ENCODE data around the gene NEMP2. TPM values are rescaled to one million over a fixed set of nuclear protein-coding genes. Genes with fewer than 3 reads are reported as not detected.

The NEMP2 gene
- total RNA-seq, 2 experiments from 2014 or later, result 14.5 to 15.7 TPM

DNA sequence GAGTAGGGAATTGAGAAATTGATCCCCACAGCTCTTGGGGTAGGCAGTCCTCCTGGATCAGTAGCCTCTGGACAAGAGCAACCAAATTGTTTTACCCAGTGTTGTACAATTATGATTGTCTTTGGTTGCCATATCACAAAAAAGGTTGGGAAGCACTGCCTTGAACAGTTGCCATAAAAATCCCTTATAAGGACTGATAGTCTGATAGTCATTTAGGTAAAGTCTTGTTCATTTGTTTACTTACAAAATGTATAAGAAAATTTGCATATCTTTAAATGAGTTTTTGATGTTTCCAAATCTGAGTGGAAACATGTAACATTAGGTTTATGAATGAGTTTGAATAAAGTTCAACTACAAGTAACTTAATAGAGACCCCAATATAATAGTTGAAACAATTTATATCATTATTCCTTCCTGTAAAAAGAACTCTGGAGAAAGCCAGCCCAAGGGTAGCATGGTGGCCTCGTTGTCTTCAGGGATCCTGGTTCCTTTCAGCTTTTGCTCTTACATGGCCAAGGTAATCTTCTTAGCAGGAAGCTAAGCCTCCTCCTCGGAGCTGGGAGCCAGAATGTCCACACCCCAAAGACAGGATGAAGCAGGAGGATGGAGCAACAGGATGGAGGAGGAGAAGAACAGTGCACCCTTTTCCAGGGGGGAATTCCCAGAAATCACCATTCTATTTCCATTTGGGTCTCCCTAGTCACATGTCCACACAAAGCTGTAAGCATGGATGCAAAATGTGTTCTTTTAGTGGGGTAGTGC lies 35.7 kb upstream of the NEMP2 start:
- DNase-seq, result no peak
- no peaks in the 10 kb centered on the region for H3K27me3 Mint-ChIP-seq
- H3K4me1 Mint-ChIP-seq, result peaks cover 4% of the 10 kb centered on the region
- H3K4me3 Mint-ChIP-seq, result no peak overlapping the region
- H3K27ac Mint-ChIP-seq, result no peak overlapping the region
- H3K36me3 Mint-ChIP-seq, result peaks cover 11% of the 10 kb centered on the region
- peaks cover 18% of the 10 kb centered on the region for H3K9me3 Mint-ChIP-seq

DNA sequence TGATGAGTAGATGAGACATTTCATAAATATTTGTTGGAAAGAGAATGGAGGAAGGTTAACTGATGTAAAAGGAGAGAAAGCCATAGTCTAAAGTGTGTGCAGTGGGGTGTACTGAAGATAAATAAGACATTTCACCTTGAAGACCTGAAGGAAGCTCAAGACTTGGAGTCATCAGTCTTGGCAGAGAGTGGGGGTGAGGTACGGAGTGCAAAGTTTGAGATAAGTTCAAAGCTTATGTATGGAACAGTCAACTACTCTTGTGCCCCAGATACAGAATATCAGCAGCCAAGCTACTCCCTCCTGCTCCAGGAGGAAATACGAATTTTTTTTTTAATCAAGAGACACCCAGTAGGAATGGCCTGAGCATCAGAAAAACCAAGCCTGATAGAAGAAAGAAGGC lies 30.3 kb upstream of the NEMP2 start:
- peaks cover 12% of the 10 kb centered on the region for H3K4me1 Mint-ChIP-seq
- no peak overlapping the region for H3K27ac Mint-ChIP-seq
- no peak overlapping the region for H3K4me3 Mint-ChIP-seq
- peaks cover 20% of the 10 kb centered on the region for H3K9me3 Mint-ChIP-seq
- no peak for DNase-seq
- H3K27me3 Mint-ChIP-seq, result no peaks in the 10 kb centered on the region
- H3K36me3 Mint-ChIP-seq, result peaks cover 17% of the 10 kb centered on the region

DNA sequence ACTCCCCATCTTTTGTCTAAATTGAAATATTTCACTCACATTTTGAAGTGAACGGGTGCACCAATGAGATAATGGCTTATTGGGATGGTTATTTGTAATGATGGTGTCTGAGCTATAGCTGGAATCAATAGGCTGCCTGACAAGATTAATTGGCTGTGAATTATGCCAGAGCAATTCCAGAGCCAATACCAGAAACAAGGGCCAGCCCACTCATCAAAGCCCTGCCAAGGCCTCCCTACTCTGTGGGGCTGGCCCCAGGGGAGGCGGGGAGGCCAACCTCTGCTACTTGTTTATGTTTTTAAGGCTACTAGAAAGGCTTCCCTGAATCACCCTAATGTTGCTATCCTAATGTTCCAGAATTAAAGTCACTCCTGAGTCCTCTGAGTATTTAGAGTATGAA lies 29.1 kb upstream of the NEMP2 start:
- H3K4me3 Mint-ChIP-seq, result no peak overlapping the region
- H3K27me3 Mint-ChIP-seq, result no peaks in the 10 kb centered on the region
- H3K9me3 Mint-ChIP-seq, result peaks cover 20% of the 10 kb centered on the region
- peaks cover 17% of the 10 kb centered on the region for H3K36me3 Mint-ChIP-seq
- no peak for DNase-seq
- H3K4me1 Mint-ChIP-seq, result peaks cover 12% of the 10 kb centered on the region
- peak overlapping the region; percentile 80 for H3K27ac Mint-ChIP-seq

DNA sequence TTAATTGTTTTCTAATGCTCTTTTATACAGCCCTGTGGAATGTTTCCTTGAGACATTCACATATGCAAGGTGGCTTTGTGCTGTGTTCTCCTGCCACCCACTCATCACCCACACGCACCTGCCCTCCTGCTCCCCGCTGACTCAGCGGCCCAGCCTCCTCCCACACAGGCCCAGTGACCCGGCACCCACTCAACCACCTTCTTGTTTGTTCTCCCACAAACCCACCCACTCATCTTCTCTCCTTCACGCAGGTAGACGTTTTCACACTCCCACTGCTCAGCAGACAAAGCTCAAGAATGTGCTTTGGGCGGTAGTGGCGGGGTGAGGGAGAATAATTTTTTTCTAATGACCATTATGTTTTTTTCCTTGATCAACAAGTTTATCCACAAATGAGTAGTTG lies 28.6 kb upstream of the NEMP2 start:
- H3K9me3 Mint-ChIP-seq, result peaks cover 19% of the 10 kb centered on the region
- H3K27ac Mint-ChIP-seq, result peak overlapping the region; percentile 80
- no peak overlapping the region for H3K4me3 Mint-ChIP-seq
- H3K27me3 Mint-ChIP-seq, result no peaks in the 10 kb centered on the region
- peaks cover 12% of the 10 kb centered on the region for H3K4me1 Mint-ChIP-seq
- DNase-seq, result peak; percentile 37
- H3K36me3 Mint-ChIP-seq, result peaks cover 15% of the 10 kb centered on the region

DNA sequence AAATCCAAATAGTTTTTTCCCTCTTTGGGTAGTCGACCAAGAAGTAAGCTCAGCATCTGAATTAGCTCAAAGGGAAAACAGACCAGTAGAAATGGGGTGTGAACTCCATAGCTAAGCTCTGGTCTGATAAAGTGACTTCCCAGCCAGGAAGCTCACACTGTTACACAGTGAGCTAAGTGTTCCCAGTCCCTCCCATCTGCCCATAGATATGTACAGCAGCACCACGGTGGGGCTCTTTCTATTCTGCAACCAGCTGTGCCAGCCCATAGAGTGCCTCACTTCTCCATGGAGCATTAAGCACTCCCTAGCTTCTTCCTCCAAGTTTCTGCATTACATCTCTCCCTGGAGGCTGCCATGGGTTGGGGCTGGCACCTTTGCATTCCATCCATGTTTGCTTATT lies 27.6 kb upstream of the NEMP2 start:
- Mint-ChIP-seq H3K4me1 (peaks cover 12% of the 10 kb centered on the region), H3K4me3 (no peak overlapping the region), H3K27me3 (no peaks in the 10 kb centered on the region), H3K9me3 (peaks cover 13% of the 10 kb centered on the region), H3K36me3 (peaks cover 11% of the 10 kb centered on the region), H3K27ac (no peak overlapping the region)
- no peak for DNase-seq

DNA sequence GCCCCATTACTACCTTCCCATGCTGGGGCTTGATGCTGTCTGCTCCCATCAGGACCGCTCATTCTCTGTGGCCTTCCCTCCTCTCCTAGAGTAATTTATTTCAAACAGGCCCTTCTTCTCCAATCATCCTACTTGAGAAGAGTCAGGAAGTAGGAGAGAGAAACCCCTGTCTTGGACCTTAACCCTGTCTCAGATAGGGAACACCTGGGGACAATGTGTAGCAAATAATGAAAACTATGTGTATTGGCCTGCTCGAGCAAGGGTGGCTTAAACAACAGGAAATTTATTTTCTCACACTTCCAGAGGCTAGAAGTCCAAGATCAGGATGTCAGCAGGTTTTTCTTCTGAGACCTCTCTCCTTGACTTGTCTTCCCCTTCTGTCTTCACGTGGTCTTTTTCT lies 26.6 kb upstream of the NEMP2 start:
- no peak overlapping the region for H3K4me3 Mint-ChIP-seq

DNA sequence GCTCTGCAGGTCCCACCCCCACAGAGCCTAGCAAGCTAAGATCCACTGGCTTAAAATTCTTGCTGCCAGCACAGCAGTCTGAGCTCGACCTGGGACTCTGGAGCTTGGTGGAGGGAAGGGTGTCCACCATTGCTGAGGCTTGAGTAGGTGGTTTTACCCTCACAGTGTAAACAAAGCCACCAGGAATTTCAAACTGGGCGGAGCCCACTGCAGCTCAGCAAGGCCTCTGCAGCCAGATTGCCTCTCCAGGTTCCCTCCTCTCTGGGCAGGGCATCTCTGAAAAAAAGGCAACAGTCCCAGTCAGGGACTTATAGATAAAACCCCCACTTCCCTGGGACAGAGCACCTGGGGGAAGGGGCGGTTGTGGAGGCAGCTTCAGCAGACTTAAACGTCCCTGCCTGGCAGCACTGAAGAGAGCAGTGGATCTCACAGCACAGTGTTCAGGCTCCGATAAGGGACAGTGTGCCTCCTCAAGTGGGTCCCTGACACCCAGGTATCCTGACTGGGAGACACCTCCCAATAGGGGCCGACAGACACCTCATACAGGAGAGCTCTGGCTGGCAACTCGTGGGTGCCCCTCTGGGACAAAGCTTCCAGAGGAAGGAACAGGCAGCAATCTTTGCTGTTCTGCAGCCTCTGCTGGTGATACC lies 20.0 kb upstream of the NEMP2 start:
- H3K9me3 Mint-ChIP-seq, result peaks cover 7% of the 10 kb centered on the region
- H3K4me1 Mint-ChIP-seq, result peaks cover 2% of the 10 kb centered on the region
- DNase-seq, result no peak
- no peak overlapping the region for H3K4me3 Mint-ChIP-seq
- H3K27ac Mint-ChIP-seq, result no peak overlapping the region
- no peaks in the 10 kb centered on the region for H3K27me3 Mint-ChIP-seq
- H3K36me3 Mint-ChIP-seq, result peaks cover 4% of the 10 kb centered on the region

More for the DNA sequence above, 26.6 kb upstream of the NEMP2 start:
- Mint-ChIP-seq H3K4me1 (peaks cover 12% of the 10 kb centered on the region), H3K27ac (no peak overlapping the region), H3K9me3 (peaks cover 4% of the 10 kb centered on the region), H3K27me3 (no peaks in the 10 kb centered on the region), H3K36me3 (peaks cover 6% of the 10 kb centered on the region)
- DNase-seq, result no peak

DNA sequence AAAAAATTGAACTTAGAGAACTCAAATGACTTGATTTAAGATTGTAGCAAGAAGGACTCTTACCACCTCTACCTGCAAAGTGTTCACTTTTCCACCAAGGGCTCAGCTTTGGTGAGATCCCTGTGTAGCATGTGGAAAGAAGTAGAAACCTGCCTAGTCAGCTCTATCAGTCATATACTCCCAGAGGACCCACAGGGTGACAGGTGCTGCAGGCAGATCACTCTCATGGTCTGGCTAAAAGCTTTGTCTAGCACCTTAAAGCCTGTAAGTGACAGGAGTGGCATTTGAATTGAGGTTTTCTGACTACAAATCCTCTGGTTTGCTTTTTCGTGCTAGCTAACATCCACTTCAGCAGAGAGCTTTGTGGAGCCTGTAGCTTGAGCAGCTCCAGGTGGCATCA lies 18.7 kb upstream of the NEMP2 start:
- H3K4me3 Mint-ChIP-seq, result no peak overlapping the region
- H3K27ac Mint-ChIP-seq, result no peak overlapping the region
- peaks cover 4% of the 10 kb centered on the region for H3K4me1 Mint-ChIP-seq
- H3K27me3 Mint-ChIP-seq, result no peaks in the 10 kb centered on the region
- no peak for DNase-seq
- H3K36me3 Mint-ChIP-seq, result peaks cover 7% of the 10 kb centered on the region
- peaks cover 7% of the 10 kb centered on the region for H3K9me3 Mint-ChIP-seq

DNA sequence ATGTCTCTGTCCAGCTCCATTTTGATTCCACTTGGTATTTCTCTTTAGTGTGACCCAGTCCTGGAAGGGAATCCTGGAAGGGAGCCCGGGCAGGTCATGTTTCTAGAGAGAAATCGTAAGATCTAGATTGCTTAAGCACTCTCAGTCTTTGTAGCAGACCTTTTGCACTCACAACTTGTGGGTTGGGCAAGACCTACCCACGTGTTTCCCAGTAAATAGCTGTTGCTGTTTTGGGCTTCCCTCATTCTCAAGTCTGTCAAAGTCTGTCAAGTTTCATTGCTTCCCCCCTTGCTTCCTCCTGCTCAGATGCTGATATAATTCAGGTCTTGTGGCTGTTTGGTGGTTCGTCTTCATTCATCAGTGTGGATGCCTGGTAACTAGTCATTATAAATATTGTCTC lies 17.4 kb upstream of the NEMP2 start:
- peaks cover 8% of the 10 kb centered on the region for H3K36me3 Mint-ChIP-seq
- peaks cover 5% of the 10 kb centered on the region for H3K4me1 Mint-ChIP-seq
- no peaks in the 10 kb centered on the region for H3K27me3 Mint-ChIP-seq
- peaks cover 4% of the 10 kb centered on the region for H3K9me3 Mint-ChIP-seq
- H3K27ac Mint-ChIP-seq, result no peak overlapping the region
- H3K4me3 Mint-ChIP-seq, result no peak overlapping the region
- DNase-seq, result no peak

DNA sequence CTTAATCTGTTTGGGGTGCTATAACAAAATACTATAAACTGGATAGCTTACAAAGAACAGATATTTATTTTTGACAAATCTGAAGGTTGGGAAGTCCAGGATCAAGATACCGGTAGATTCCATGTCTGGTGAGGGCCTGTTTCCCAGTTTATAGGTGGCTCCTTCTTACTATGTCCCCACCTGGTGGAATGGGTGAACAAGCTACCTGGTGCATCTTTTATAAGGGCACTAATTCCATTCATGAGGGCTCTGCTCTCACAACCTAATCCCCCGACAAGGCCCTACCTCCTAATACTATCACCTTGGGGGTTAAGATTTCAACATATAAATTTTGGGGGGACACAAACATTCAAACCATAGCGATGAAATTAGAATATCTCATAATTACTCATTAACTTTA lies 15.6 kb upstream of the NEMP2 start:
- DNase-seq, result no peak
- H3K4me3 Mint-ChIP-seq, result no peak overlapping the region

DNA sequence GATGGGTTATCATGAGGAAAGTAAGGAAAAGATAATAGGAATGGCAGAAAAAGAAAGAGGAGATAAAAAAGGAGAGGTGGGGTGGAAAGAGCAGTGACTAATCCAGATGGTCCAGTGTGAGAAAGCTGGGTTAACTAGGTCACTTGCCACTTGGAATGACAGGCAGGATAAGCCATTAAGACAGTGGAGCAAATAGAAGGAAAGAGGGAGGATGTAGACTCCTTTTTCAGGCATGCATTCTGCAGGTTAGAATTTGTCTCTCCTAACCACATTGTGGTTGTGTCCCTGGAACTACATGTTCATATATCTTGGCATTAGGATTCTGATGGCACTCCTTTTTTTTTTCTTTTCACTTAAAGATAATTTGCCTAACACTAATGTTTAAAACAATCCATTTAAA lies 13.4 kb upstream of the NEMP2 start:
- H3K27me3 Mint-ChIP-seq, result no peaks in the 10 kb centered on the region
- H3K9me3 Mint-ChIP-seq, result no peaks in the 10 kb centered on the region
- no peak overlapping the region for H3K4me3 Mint-ChIP-seq
- no peak overlapping the region for H3K27ac Mint-ChIP-seq
- DNase-seq, result no peak
- H3K36me3 Mint-ChIP-seq, result peaks cover 12% of the 10 kb centered on the region
- H3K4me1 Mint-ChIP-seq, result peaks cover 7% of the 10 kb centered on the region

More for the DNA sequence above, 15.6 kb upstream of the NEMP2 start:
- Mint-ChIP-seq H3K27me3 (no peaks in the 10 kb centered on the region), H3K4me1 (peaks cover 7% of the 10 kb centered on the region), H3K36me3 (peaks cover 8% of the 10 kb centered on the region), H3K9me3 (no peaks in the 10 kb centered on the region), H3K27ac (no peak overlapping the region)

DNA sequence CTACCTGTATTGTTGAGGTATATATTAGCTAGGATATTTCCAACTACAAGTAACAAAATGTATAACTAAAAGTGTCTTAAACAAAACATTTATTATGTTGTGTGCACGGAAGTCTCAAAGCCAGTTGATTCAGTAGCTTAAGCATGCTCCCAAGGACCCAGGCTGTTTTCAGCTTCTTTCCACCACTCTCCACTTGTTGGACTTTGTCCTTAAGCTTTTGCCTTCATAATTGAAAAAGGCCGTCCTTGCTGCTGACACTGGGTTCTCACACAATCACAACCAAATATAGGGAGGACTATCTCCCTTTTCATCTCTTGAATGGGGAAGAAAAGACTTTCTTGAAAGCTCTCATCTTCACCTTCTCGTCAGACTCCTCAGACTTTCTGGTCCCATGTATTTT lies 12.2 kb upstream of the NEMP2 start:
- Mint-ChIP-seq H3K27ac (no peak overlapping the region), H3K9me3 (peaks cover 7% of the 10 kb centered on the region), H3K4me3 (no peak overlapping the region), H3K4me1 (peaks cover 6% of the 10 kb centered on the region), H3K36me3 (peaks cover 20% of the 10 kb centered on the region), H3K27me3 (no peaks in the 10 kb centered on the region)
- no peak for DNase-seq

DNA sequence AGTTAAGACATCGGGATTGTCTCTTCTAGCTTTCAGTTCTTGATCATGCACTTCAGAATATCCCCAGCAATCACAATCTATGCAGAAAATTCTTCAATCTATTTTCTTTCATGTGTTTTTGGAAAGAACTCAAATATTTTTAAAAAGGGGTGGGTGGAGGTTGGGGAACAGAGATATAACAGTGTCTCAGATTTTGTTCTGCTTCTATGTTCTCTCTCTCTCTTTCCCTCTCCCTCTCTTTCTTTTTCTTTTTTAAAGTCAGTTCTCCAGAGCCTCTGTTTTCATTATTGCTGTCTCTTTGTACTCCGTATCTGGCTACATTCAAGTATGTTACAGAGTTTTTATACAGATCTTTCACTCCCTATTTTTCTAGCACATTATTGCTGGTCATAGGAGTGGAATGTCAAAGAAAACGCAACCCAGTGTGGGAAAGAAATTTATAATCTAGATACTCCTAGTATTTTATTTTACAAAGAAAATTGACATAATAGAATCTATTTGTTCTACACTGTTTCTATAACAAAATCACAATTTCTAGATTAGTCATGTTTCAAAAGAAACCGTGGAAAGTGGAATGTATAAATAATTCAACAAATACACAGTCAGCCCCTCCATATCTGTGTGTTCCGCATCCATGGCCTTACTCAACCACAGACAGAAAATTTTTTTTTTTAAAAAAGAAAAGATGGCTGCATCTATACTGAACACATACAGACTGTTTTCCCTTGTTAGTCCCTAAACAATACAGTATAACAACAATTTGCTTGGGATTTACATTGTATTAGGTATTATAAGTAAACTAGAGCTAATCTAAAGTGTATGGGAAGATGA lies 11.2 kb upstream of the NEMP2 start:
- Mint-ChIP-seq H3K4me3 (no peak overlapping the region), H3K27me3 (no peaks in the 10 kb centered on the region), H3K4me1 (peaks cover 5% of the 10 kb centered on the region), H3K36me3 (peaks cover 28% of the 10 kb centered on the region), H3K9me3 (peaks cover 15% of the 10 kb centered on the region), H3K27ac (no peak overlapping the region)
- no peak for DNase-seq

DNA sequence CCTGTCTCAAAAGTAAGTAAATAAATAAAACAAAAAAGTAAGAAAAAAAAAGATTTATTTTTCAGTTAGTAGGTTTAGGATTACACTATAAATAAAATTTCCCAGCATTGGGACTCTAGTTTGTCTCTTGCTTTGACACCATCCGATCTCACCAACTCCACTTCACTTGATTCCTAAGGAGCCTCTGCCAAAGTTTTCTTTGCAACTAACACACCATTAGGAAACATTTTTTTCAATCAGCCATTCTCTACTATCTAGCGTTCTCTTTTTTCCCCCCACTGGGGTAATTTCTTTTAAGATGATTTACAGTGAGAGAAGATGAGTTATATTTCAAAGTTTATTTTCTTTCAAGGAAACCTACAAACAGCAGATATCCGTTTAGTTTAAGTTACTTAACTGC lies 10.6 kb upstream of the NEMP2 start:
- Mint-ChIP-seq H3K27ac (no peak overlapping the region), H3K4me3 (no peak overlapping the region), H3K27me3 (no peaks in the 10 kb centered on the region), H3K9me3 (peaks cover 21% of the 10 kb centered on the region), H3K4me1 (peaks cover 5% of the 10 kb centered on the region), H3K36me3 (peaks cover 35% of the 10 kb centered on the region)
- DNase-seq, result no peak

DNA sequence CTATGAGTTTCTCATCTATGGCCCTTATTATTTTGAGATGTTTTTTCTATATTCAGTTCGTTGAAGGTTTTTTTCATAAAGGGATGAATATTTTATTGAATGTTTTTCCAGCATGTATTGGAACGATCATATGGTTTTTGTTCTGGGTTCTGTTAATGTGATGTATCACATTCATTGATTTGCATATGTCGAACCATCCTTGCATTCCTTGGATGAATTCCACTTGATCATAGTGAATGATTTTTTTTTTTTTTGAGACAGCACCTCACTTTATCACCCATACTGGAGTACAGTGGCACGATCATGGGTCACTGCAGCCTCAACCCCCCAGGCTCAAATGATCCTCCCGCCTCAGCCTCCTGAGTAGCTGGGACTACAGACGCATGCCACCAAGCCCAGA lies 5.5 kb upstream of the NEMP2 start:
- no peak overlapping the region for H3K27ac Mint-ChIP-seq
- H3K4me3 Mint-ChIP-seq, result no peak overlapping the region
- peaks cover 71% of the 10 kb centered on the region for H3K36me3 Mint-ChIP-seq
- no peaks in the 10 kb centered on the region for H3K27me3 Mint-ChIP-seq
- H3K4me1 Mint-ChIP-seq, result peaks cover 9% of the 10 kb centered on the region
- no peak for DNase-seq
- H3K9me3 Mint-ChIP-seq, result peaks cover 55% of the 10 kb centered on the region

Measured in activated naive CD8-positive, alpha-beta T cell treated with anti-CD3 and anti-CD28 coated beads for 36 hours (primary cell).